GM19395 (cell line): ENCODE measurements around the gene CPT1A.

Source experiments
- ATAC-seq: cut with Tn5 transposase; IDR thresholded peaks from one replicate; pipeline ENCODE4 v1.9.1; 2021; ENCODE audit warnings: mild to moderate bottlenecking, moderate library complexity; ENCODE audit not compliant: unreplicated experiment

CPT1A gene

GRCh38 chr11:68832476-68833181 is 9.1 kb downstream of the CPT1A start:
- no peak for ATAC-seq

- no peak for ATAC-seq
These were observed 10.6 kb downstream of the CPT1A start for GRCh38 chr11:68831124-68831523.

- ATAC-seq = no peak
These were observed 12.1 kb downstream of the CPT1A start for GRCh38 chr11:68829581-68829980.

- ATAC-seq = no peak
These were observed 12.8 kb downstream of the CPT1A start for GRCh38 chr11:68828957-68829356.

GRCh38 chr11:68828155-68828931 is 13.4 kb downstream of the CPT1A start:
- no peak for ATAC-seq

- ATAC-seq = no peak
These were observed 14.0 kb downstream of the CPT1A start for GRCh38 chr11:68827733-68828132.

GRCh38 chr11:68826726-68827125 is 15.0 kb downstream of the CPT1A start:
- no peak for ATAC-seq

- ATAC-seq = no peak
These were observed 16.1 kb downstream of the CPT1A start for GRCh38 chr11:68825571-68825970.

- ATAC-seq = no peak
These were observed 19.2 kb downstream of the CPT1A start for GRCh38 chr11:68822546-68822945.

- no peak for ATAC-seq
These were observed 20.0 kb downstream of the CPT1A start for GRCh38 chr11:68821670-68822069.

- ATAC-seq = no peak
These were observed 22.4 kb downstream of the CPT1A start for GRCh38 chr11:68819362-68819761.

GRCh38 chr11:68818181-68818580 is 23.5 kb downstream of the CPT1A start:
- no peak for ATAC-seq

- no peak for ATAC-seq
These were observed 24.2 kb downstream of the CPT1A start for GRCh38 chr11:68817554-68817953.

- ATAC-seq = no peak
These were observed 24.7 kb downstream of the CPT1A start for GRCh38 chr11:68816917-68817419.

- no peak for ATAC-seq
These were observed 25.4 kb downstream of the CPT1A start for GRCh38 chr11:68816251-68816776.

GRCh38 chr11:68813773-68814172 is 27.9 kb downstream of the CPT1A start:
- no peak for ATAC-seq

- ATAC-seq = no peak
These were observed 29.2 kb downstream of the CPT1A start for GRCh38 chr11:68812526-68812925.

- ATAC-seq = no peak
These were observed 31.6 kb downstream of the CPT1A start for GRCh38 chr11:68810164-68810563.

- ATAC-seq = no peak
These were observed 32.2 kb downstream of the CPT1A start for GRCh38 chr11:68809506-68809905.

- no peak for ATAC-seq
These were observed 32.9 kb downstream of the CPT1A start for GRCh38 chr11:68808787-68809186.

GRCh38 chr11:68806931-68807844 is 34.5 kb downstream of the CPT1A start:
- no peak for ATAC-seq
